DMS53 treated with DMSO at 0.1 percent for 48 hours (cell line): ENCODE results near the gene EIF3B.
"Not testable (repeated sequence)": the region's sequence is repeated elsewhere in the genome, so short reads cannot be mapped to it uniquely, and the experiment has no call there.

ENCODE experiments used
- DNase-seq: peaks from one replicate; lab custom pipeline; 2025; ENCODE audit not compliant: unreplicated experiment; lab: John Stamatoyannopoulos, UW

Gene EIF3B

GRCh38 chr7:2376351-2377154 lies 21.9 kb downstream of the EIF3B start:
- DNase-seq, result no peak

GRCh38 chr7:2377492-2377891 lies 22.9 kb downstream of the EIF3B start:
- not testable (repeated sequence) for DNase-seq

GRCh38 chr7:2378125-2378524 lies 23.5 kb downstream of the EIF3B start:
- not testable (repeated sequence) for DNase-seq

DNA sequence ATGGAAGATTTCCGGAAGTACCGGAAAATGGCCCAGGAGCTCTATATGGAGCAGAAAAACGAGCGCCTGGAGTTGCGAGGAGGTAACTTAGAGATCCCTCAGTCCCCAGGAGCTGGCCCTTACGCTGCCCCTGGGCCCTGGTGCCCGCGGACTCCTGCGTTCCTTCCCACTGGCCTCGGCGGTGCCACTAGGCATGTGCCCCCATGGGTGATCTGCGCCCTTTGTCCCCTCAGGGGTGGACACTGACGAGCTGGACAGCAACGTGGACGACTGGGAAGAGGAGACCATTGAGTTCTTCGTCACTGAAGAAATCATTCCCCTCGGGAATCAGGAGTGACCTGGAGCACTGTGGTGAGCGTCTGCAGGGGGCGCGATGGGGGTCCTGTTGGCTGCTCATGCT lies 24.5 kb downstream of the EIF3B start:
- DNase-seq, result no peak

DNA sequence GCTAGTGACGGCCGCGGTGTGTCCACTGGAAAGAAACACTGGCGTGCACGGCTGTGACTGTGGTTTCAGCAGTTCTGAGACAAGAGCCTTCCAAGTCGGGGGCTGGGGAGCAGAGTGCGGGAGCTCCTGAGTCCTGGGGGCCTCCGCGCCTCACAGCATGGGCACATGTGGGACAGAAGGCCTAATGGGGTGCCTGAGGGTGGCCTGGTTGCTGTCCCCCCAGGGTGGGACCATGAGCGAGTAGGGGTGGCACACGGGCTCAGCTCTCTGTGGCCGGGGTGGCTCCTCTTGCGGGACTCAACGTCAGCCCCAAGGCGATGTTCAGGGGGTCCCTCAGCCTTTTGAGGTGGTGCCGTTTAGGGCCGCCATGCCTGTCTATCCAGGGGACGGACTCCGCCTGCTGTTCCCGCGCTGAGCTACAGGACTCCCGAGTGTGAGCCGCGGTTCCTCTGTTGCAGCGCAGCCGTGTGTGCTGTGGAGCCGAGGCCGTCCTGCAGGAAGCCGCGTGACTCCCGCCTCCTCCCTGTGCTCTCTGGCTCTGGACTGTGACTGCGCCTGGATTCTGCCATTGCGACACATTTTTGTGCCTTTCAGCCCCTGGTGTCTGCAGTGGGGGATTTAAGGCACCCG lies 25.3 kb downstream of the EIF3B start:
- no peak for DNase-seq

- no peak for DNase-seq
These were observed 25.8 kb downstream of the EIF3B start for GRCh38 chr7:2380461-2380860.

DNA sequence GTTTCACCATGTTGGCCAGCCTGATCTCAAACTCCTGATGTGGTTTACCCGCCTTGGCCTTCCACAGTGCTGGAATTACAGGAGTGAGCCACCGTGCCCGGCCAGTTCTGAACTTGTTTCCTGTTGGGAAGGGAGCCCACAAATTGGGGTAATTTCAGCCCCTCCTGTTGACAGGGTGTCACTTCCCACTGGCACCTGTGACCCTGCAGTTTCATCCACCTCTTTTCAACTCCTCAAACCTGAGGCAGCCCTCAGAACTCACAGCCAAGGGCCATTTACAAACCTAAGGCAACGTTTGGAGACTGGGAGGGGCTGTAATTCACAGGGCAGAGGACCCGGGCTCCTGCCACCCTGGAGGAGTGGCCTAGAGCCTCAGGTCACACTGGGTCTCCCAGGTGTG lies 26.6 kb downstream of the EIF3B start:
- no peak for DNase-seq

- no peak for DNase-seq
These were observed 27.4 kb downstream of the EIF3B start for GRCh38 chr7:2381881-2382509.

GRCh38 chr7:2383543-2384274 lies 29.1 kb downstream of the EIF3B start:
- DNase-seq, result no peak

DNA sequence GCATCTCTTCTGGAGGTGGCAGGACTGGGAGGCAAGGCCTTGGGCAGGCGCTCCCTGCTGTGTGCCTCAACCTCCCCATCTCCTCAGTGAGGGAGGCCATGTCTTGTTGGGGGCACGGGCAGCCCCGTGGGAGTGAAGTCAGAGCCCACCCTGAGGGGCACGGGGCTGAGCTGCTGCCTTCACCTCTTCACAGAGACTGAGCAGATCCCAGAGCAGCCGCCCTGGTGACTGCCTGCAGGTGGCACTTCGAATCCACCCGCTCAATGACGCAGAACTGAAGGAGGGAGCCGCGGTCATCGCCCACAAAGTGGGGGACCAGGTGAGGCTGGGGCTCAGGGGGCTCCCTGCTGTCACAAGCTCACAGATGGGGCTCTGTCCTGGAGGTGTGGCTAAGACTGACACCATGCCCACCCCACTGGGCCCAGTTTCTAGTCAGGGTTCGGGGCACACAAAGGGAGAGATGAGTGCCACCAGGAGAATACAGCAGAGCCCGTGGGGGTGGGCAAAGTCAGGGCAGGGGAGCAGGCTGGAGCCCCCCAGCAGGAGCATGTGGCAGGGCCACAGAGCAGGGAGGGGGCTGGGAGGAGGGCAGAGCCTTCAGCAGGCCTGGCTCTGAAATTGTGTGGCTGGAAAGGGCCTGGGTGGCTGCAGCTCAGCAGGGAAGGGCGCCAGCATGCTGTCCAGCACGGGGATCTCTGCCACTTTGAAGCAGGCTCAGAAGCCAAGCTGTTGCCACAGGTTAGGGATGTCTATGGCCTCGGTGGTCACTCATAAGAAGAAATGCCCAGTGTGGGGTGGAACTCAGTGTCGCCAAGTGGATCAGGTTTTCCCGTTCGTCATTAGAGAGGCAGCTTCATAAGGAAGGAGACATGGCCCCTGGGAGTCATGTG lies 30.0 kb downstream of the EIF3B start:
- DNase-seq, result no peak

DNA sequence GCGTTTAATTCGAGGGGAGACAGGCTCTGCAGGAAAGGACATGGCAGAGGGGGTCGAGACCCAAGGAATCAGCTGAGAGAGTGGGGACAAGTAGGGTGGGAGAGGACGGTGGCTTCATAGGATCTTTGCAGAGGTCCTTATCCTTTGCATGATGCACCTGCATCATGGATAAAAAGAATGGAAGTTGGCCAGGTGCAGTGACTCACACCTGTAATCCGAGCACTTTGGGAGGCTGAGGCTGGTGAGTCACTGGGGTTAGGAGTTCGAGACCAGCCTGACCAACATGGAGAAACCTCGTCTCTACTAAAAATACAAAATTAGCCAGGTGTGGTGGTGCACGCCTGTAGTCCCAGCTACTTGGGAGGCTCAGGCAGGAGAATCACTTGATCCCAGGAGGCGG lies 31.5 kb downstream of the EIF3B start:
- DNase-seq, result not testable (repeated sequence)

DNA sequence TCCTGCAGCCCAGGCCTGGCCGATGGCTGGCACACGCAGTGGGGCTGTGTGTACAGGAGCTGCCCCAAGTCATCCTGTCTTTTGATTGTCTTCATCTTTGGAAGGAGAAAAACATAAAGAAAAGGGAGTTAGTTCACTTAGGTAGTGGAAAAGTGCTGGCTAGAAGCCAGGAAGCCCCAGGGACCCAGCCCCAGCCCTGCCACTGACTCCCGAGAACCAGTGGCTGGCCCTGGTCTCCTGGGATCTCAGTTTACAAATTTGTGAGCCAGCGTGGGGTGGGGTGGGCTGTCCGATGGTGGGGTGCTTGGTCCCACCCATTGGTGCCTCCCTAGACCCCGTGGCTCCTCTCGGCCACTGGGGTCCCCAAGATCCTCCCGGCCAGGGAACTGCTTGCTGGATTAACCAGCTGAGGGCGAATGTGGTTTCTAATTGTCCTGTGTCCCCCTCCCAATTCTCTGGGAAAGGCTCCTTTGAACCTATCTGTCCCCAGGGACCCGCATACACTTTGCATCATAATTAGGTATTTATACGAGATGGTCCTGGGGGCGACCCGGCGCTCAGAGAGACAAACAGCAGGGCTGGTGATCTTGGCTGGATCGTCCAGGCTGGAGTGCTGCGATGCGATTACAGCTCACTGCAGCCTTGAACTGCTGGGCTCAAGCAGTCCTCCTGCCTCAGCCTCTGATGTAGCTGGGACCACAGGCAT lies 32.5 kb downstream of the EIF3B start:
- DNase-seq, result no peak

DNA sequence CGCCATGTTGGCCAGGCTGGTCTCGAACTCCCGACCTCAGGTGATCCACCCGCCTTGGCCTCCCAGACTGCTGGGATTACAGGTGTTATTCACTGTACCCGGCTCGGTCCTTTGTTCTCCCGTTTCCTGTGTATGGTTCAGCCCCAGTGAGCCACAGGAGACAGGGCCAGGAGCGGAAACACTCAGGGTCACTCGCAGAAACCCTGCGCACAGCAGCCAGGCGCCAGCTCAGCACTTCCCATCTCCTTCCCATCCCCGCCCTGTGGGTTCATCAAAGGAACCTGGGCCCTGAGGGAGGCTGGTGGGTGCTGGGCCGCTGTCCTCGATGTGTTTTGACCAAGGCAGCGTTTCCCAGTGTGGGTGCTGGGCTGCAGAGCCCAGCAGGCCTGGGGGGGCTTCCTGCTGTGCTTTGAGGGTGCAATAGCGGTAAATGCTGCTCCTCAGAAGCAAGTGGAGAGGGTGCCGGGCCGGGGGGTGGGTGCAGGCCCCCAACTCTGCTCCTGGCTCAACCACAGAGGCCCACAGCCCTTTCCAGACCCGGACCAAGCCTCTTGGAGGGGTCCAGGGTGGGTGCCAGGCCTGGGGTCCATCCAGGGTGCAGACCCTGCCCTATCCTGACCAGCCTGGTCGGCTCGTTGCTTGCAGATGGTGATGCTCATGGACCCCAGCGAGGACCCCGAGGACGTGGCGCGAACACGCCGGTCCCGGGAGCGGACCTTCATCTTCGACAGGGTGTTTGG lies 33.4 kb downstream of the EIF3B start:
- no peak for DNase-seq

GRCh38 chr7:2388637-2388954 lies 34.0 kb downstream of the EIF3B start:
- no peak for DNase-seq

DNA sequence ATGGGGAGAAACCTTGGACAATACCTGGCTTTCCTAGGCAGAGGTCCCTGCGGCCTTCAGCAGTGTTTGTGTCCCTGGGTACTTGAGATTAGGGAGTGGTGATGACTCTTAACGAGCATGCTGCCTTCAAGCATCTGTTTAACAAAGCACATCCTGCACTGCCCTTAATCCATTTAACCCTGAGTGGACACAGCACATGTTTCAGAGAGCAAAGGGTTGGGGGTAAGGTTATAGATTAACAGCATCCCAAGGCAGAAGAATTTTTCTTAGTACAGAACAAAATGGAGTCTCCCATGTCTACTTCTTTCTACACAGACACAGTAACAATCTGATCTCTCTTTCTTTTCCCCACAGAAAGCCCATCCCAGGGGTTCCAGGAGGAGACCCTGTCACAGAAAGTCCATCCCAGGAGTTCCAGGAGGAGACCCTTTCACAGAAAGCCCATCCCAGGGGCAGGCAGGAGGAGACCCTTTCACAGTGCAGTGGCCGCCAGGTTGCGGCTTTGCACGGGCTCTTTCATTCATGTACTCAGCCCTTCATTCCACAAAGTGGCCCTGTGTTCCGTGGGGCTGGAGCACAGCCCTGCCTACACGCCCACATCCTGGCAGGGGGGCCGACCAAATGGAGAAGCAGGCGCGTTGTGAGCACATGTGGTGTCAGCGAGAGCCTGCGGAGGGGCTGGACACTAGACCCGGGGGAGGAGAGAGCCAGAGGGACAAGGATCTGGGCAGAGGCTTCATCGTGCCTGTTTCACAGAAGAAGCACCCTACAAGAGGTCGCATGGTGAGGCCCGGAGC lies 35.6 kb downstream of the EIF3B start:
- DNase-seq, result not testable (repeated sequence)

- DNase-seq, result no peak
These were observed 39.1 kb downstream of the EIF3B start for GRCh38 chr7:2393706-2394105.

- no peak for DNase-seq
These were observed 40.0 kb downstream of the EIF3B start for GRCh38 chr7:2394566-2395082.

DNA sequence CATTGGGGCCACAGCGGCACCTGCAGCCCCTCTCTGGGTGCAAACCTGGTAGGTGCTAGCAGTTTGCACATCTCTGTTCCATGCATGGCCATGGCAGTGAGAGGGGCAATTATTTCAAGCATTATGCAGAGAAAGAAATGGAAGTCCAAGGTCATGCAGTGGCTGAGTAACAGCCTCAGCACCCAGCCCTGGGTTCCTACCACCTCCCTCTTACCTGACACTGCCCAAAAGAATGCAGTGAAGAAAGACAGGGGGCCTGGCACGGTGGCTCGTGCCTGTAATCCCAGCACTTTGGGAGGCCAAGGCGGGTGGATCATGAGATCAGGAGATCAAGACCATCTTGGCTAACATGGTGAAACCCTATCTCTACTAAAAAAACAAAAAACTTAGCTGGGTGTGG lies 43.9 kb downstream of the EIF3B start:
- DNase-seq, result no peak
